Spleen (tissue), 11 donors: ENCODE measurements around the gene FSTL4. TPM values are rescaled to one million over a fixed set of nuclear protein-coding genes. Genes with fewer than 3 reads are reported as not detected.

Experiments used
- DNase-seq: peaks from one replicate; pipeline ENCODE4 v3.0.0-alpha.2; 2020
- H3K27ac ChIP-seq, 8 donors: fragments of 200-600 bp; sonication (generic) in 7 of 8; 1 replicate in 4 of 8; 2 replicates in 4 of 8; pipeline versions ENCODE4 v1.5.0 to v1.8.0; 2016 to 2021; ENCODE audit warnings: inconsistent platforms in 4 of 8, mild to moderate bottlenecking in 4 of 8, moderate library complexity in 1 of 8
- H3K27me3 ChIP-seq, 7 donors: fragments of 200-600 bp; sonication (generic) in 6 of 7; replicated peaks in 1 of 7; 1 replicate in 4 of 7; 2 replicates in 3 of 7; pipeline versions ENCODE4 v1.5.0 to v1.8.0; 2016 to 2021; ENCODE audit warnings: inconsistent platforms in 3 of 7, mild to moderate bottlenecking in 1 of 7
- H3K36me3 ChIP-seq, 6 donors: fragments of 200-600 bp; sonication (generic) in 5 of 6; 1 replicate in 4 of 6; 2 replicates in 2 of 6; pipeline versions ENCODE4 v1.5.0 to v1.8.0; 2016 to 2021; ENCODE audit warnings: inconsistent platforms in 2 of 6
- H3K4me1 ChIP-seq, 6 donors: fragments of 200-600 bp; sonication (generic) in 5 of 6; 1 replicate in 3 of 6; 2 replicates in 3 of 6; pipeline versions ENCODE4 v1.5.0 to v1.8.0; 2016 to 2021; ENCODE audit warnings: inconsistent platforms in 3 of 6
- H3K4me3 ChIP-seq, 8 donors: fragments of 200-600 bp; sonication (generic) in 7 of 8; 1 replicate in 4 of 8; 2 replicates in 4 of 8; pipeline versions ENCODE4 v1.5.0 to v1.8.0; 2016 to 2021; ENCODE audit warnings: inconsistent platforms in 4 of 8, mild to moderate bottlenecking in 4 of 8, moderate library complexity in 2 of 8
- H3K9me3 ChIP-seq, 8 donors: fragments of 200-600 bp; sonication (generic) in 7 of 8; 1 replicate in 4 of 8; 2 replicates in 4 of 8; pipeline versions ENCODE4 v1.5.0 to v1.8.0; 2016 to 2021; ENCODE audit warnings: inconsistent platforms in 4 of 8
- CTCF ChIP-seq, 11 experiments: fragments of 200-600 bp in 7 of 11; fragments of 450-650 bp in 4 of 11; sonication (generic) in 4 of 11; IDR thresholded peaks in 8 of 11; conservative IDR thresholded peaks in 3 of 11; 1 replicate in 7 of 11; 2 replicates in 4 of 11; pipeline versions ENCODE4 v1.4.0 to v1.8.0; 2016 to 2021; ENCODE audit warnings: antibody characterized with exemption in 11 of 11, inconsistent platforms in 4 of 11, mild to moderate bottlenecking in 1 of 11
- POLR2A ChIP-seq, 3 donors: fragments of 450-650 bp; IDR thresholded peaks; one replicate each; pipeline ENCODE4 v1.5.1; 2017; ENCODE audit warnings: antibody characterized with exemption in 3 of 3, mild to moderate bottlenecking in 1 of 3
- POLR2AphosphoS5 ChIP-seq, 3 donors: sonication (generic); formaldehyde crosslinking; IDR thresholded peaks; one replicate each; pipeline ENCODE4 v1.5.1; 2017; ENCODE audit warnings: antibody characterized with exemption in 3 of 3
- WGBS, 5 donors: extraction: QIAGEN DNeasy Blood & Tissue Kit in 3 of 5; methylation state at CpG; one replicate each; pipeline versions ENCODE4 v1.1.5 to v1.1.7; 2013 to 2018; 5-methylcytosine and 5-hydroxymethylcytosine counted together
- intact Hi-C: fragments of 100-400 bp; cut with DNase I; formaldehyde crosslinking; loops from one replicate; pipeline ENCODE4 v1.15.0; 2023; ENCODE audit warnings: low total_unique reads
- polyA plus RNA-seq, 3 donors: library from polyadenylated mRNA; stranded (reverse); fragments of 200-250 nt; gene quantifications; one replicate each; pipeline ENCODE4 v1.2.1, GENCODE V29; 2013
- total RNA-seq, 7 donors: library from RNA; depleted of rRNA in 3 of 7; stranded (reverse); fragments of >200 nt in 3 of 7; fragmentation: NEBNext Ultra II Directional in 4 of 7; extraction: Animal tissue kit (Norgen Biotek cat#: 25700) in 4 of 7; gene quantifications; one replicate each; pipeline versions ENCODE4 v1.1.0 to v1.2.1, GENCODE V29; 2016 to 2021
- donor health status: healthy with polysubstance abuse.
- donor health status: DM: no; HTN: no; CAD: no; lungs with moderate emphysema.
- donor health status: DM: no; HTN: no; CAD: no.
- donor health status: Bipolar disorder and iron deficiency.
- donor health status: healthy.
- donor health status: DM: no; HTN: no; CAD: no.
- donor health status: DM: yes; HTN: yes; CAD: no.

The FSTL4 gene
- total and polyA plus RNA-seq, 10 donors, result under 0.01 to 1.0 (median 0.37) TPM; not detected in 4

GRCh38 chr5:133232011-133232410 lies 380.3 kb downstream of the FSTL4 start:
- WGBS, 5 donors, result 38 to 54% (median 45%) methylated on average over 6 of the region's 6 CpGs
- Histone ChIP-seq H3K27me3 (no peaks in the 10 kb centered on the region), H3K27ac (no peak overlapping the region), H3K4me1 (no peaks in the 10 kb centered on the region), H3K9me3 (no peaks in the 10 kb centered on the region), H3K4me3 (no peak overlapping the region), H3K36me3 (no peaks in the 10 kb centered on the region)
- no peak for TF ChIP-seq POLR2A (IDR thresholded peaks at IDR 0.05)
- no peak for TF ChIP-seq POLR2AphosphoS5 (IDR thresholded peaks at IDR 0.05)
- DNase-seq, result no peak
- intact Hi-C loops, result no loop called here

- H3K4me3 ChIP-seq, result no peak overlapping the region
- DNase-seq, result no peak
- 71 to 78% (median 74%) methylated on average over 9 of the region's 9 CpGs for WGBS, 5 donors
- TF ChIP-seq CTCF (IDR thresholded peaks at IDR 0.05 in 8 of 11, conservative IDR thresholded peaks at IDR 0.05 in 3 of 11), result no peak
- no peak for TF ChIP-seq POLR2A (IDR thresholded peaks at IDR 0.05)
- TF ChIP-seq POLR2AphosphoS5 (IDR thresholded peaks at IDR 0.05), result no peak
- no peaks in the 10 kb centered on the region for H3K4me1 ChIP-seq
- no peaks in the 10 kb centered on the region for H3K9me3 ChIP-seq
- no peaks in the 10 kb centered on the region for H3K27me3 ChIP-seq
- H3K36me3 ChIP-seq, result no peaks in the 10 kb centered on the region
- intact Hi-C loops, result no loop called here
- H3K27ac ChIP-seq, result no peak overlapping the region
Observed at GRCh38 chr5:133230823-133231578, 381.3 kb downstream of the FSTL4 start.

GRCh38 chr5:133229931-133230664 lies 382.2 kb downstream of the FSTL4 start:
- Histone ChIP-seq H3K27me3 (no peaks in the 10 kb centered on the region), H3K4me3 (no peak overlapping the region), H3K27ac (no peak overlapping the region), H3K4me1 (no peaks in the 10 kb centered on the region), H3K36me3 (no peaks in the 10 kb centered on the region), H3K9me3 (no peaks in the 10 kb centered on the region)
- 84 to 92% (median 88%) methylated on average over 6 to 8 of the region's 8 CpGs for WGBS, 5 donors
- TF ChIP-seq POLR2AphosphoS5 (IDR thresholded peaks at IDR 0.05), result no peak
- no peak for TF ChIP-seq CTCF (IDR thresholded peaks at IDR 0.05 in 8 of 11, conservative IDR thresholded peaks at IDR 0.05 in 3 of 11)
- TF ChIP-seq POLR2A (IDR thresholded peaks at IDR 0.05), result no peak
- intact Hi-C loops, result no loop called here
- no peak for DNase-seq

- TF ChIP-seq POLR2A (IDR thresholded peaks at IDR 0.05), result no peak
- no peak for TF ChIP-seq POLR2AphosphoS5 (IDR thresholded peaks at IDR 0.05)
- no peak for TF ChIP-seq CTCF (IDR thresholded peaks at IDR 0.05 in 8 of 11, conservative IDR thresholded peaks at IDR 0.05 in 3 of 11)
- Histone ChIP-seq H3K9me3 (no peaks in the 10 kb centered on the region), H3K27ac (no peak overlapping the region), H3K4me3 (no peak overlapping the region), H3K27me3 (no peaks in the 10 kb centered on the region), H3K36me3 (no peaks in the 10 kb centered on the region), H3K4me1 (no peaks in the 10 kb centered on the region)
- 69 to 93% (median 74%) methylated on average over 1 of the region's 1 CpG for WGBS, 5 donors
- intact Hi-C loops, result no loop called here
- no peak for DNase-seq
Observed at GRCh38 chr5:133228316-133228715, 384.0 kb downstream of the FSTL4 start.
